ENCODE results near the gene CEP41.

DNA sequence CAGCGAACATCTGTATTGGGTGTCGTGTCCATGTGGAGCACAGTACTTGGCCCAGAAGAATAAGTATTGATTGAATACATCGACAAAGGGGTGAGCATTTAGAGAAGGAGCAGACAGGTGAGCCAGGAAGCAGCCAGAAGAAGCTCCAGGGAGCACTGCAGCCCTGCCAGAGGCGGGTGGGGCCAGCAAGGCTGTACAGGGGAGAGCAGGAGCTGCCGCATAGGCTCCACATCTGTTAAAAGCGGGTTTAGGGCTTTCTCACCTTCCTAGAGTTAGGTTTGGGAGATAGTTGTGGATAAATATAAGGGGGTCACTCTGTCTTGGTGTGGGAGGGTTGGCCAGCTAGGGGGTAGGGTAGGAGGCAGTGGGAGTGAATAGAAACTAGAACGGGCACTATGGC lies 61.8 kb downstream of the CEP41 start:
- TF ChIP-seq ZNF550 (CRISPR knock-in tag; IDR thresholded peaks at IDR 0.05; ENCODE audit: borderline replicate concordance), result no peak
- TF ChIP-seq KLF12 (CRISPR knock-in tag; IDR thresholded peaks at IDR 0.05; ENCODE audit: borderline replicate concordance), result no peak
- no peak for TF ChIP-seq POLR2AphosphoS5 (IDR thresholded peaks at IDR 0.05; ENCODE audit: low read depth, low read length)
- TF ChIP-seq, protein P1, sequence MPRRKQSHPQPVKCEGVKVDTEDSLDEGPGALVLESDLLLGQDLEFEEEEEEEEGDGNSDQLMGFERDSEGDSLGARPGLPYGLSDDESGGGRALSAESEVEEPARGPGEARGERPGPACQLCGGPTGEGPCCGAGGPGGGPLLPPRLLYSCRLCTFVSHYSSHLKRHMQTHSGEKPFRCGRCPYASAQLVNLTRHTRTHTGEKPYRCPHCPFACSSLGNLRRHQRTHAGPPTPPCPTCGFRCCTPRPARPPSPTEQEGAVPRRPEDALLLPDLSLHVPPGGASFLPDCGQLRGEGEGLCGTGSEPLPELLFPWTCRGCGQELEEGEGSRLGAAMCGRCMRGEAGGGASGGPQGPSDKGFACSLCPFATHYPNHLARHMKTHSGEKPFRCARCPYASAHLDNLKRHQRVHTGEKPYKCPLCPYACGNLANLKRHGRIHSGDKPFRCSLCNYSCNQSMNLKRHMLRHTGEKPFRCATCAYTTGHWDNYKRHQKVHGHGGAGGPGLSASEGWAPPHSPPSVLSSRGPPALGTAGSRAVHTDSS (CRISPR knock-in tag; conservative IDR thresholded peaks at IDR 0.05), result no peak
- no peak for TF ChIP-seq HNRNPL (IDR thresholded peaks at IDR 0.05; ENCODE audit: low read depth, low read length)
- TF ChIP-seq ESRRA (CRISPR knock-in tag; IDR thresholded peaks at IDR 0.05; ENCODE audit: low read depth), result no peak
- TF ChIP-seq POLR2A (IDR thresholded peaks at IDR 0.05; ENCODE audit: insufficient read depth in 1 of 2, low read depth in 2 of 2, low read length in 2 of 2), result no peak
- TF ChIP-seq FOXM1 (CRISPR knock-in tag; IDR thresholded peaks at IDR 0.05), result no peak
- TF ChIP-seq, protein P2, sequence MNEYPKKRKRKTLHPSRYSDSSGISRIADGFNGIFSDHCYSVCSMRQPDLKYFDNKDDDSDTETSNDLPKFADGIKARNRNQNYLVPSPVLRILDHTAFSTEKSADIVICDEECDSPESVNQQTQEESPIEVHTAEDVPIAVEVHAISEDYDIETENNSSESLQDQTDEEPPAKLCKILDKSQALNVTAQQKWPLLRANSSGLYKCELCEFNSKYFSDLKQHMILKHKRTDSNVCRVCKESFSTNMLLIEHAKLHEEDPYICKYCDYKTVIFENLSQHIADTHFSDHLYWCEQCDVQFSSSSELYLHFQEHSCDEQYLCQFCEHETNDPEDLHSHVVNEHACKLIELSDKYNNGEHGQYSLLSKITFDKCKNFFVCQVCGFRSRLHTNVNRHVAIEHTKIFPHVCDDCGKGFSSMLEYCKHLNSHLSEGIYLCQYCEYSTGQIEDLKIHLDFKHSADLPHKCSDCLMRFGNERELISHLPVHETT (CRISPR knock-in tag; conservative IDR thresholded peaks at IDR 0.05), result no peak
- no peak for TF ChIP-seq EZH2 (conservative IDR thresholded peaks at IDR 0.05; ENCODE audit: low read depth, low read length)
- no peak for TF ChIP-seq MTF1 (CRISPR knock-in tag; IDR thresholded peaks at IDR 0.05)
- no peak for TF ChIP-seq ZFAT (CRISPR knock-in tag; conservative IDR thresholded peaks at IDR 0.05)
- TF ChIP-seq HDAC6 (IDR thresholded peaks at IDR 0.05; ENCODE audit: low read depth, low read length), result no peak
- no peak for TF ChIP-seq KAT7 (CRISPR knock-in tag; IDR thresholded peaks at IDR 0.05; ENCODE audit: borderline replicate concordance)

Data from HepG2 (cell line).